Stomach (tissue), 4 donors: ENCODE measurements around the gene CD58.

Experiments
- CTCF ChIP-seq, 7 experiments: fragments of 450-650 bp in 4 of 7; fragments of 200-600 bp in 3 of 7; sonication (generic) in 3 of 7; IDR thresholded peaks; one replicate each; pipeline ENCODE4 v1.5.1; 2016 to 2019; ENCODE audit warnings: antibody characterized with exemption in 7 of 7, control low read depth in 2 of 7, mild to moderate bottlenecking in 1 of 7
- EP300 ChIP-seq: sonication (generic); formaldehyde crosslinking; IDR thresholded peaks from one replicate; pipeline ENCODE4 v1.6.1; 2017; ENCODE audit warnings: antibody characterized with exemption
- POLR2AphosphoS5 ChIP-seq, 3 donors: sonication (generic); formaldehyde crosslinking; IDR thresholded peaks; one replicate each; pipeline ENCODE4 v1.6.1; 2016; ENCODE audit warnings: antibody characterized with exemption in 3 of 3

GRCh38 chr1:116529681-116530080 is 41.1 kb downstream of the CD58 start:
- TF ChIP-seq CTCF (IDR thresholded peaks at IDR 0.05) (no peak), POLR2AphosphoS5 (IDR thresholded peaks at IDR 0.05) (no peak), EP300 (no peak)
